Endothelial cell of umbilical vein (primary cell): ENCODE results near the gene GUCY2D.

ENCODE experiments used
- CTCF ChIP-seq, 2 donors: IDR thresholded peaks; 1 replicate in 1 of 2; 2 replicates in 1 of 2; pipeline ENCODE4 v1.5.1; 2011; ENCODE audit warnings: low read length in 2 of 2, mild to moderate bottlenecking in 2 of 2, moderate library complexity in 2 of 2, control low read depth in 1 of 2, inconsistent platforms in 1 of 2, low read depth in 1 of 2; ENCODE audit not compliant: insufficient read depth in 1 of 2; ENCODE audit errors: extremely low read depth in 1 of 2
- EZH2 ChIP-seq: IDR thresholded peaks from 2 replicates; pipeline ENCODE4 v1.6.1; 2012; ENCODE audit warnings: borderline replicate concordance, low read depth, mild to moderate bottlenecking, moderate library complexity, low read length, inconsistent platforms; ENCODE audit not compliant: severe bottlenecking
- POLR2A ChIP-seq: IDR thresholded peaks from 2 replicates; pipeline ENCODE4 v1.6.1; 2012; ENCODE audit warnings: low read depth, mild to moderate bottlenecking, control low read depth, low read length
- POLR2AphosphoS5 ChIP-seq: IDR thresholded peaks from 2 replicates; pipeline ENCODE4 v1.6.1; 2012; ENCODE audit warnings: low read depth, mild to moderate bottlenecking, control low read depth, low read length, moderate library complexity; ENCODE audit not compliant: insufficient read depth

DNA sequence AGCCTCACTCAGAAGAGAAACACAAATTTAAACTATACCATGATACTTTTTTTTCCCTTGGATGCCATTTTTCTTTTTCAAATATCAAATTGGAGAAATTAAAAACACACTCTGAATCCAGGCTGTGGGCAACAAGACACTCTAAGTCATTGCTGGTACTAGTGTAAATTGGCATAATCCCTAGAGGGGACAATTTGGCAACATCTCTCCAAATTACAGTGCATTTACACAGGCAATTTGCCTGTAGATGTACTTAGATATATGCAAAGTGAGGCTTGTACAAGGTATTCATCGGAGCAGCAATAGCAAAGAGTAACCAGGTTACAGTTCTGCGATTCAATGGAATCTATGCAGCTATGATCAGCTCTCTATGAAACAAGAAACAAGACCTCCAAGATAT, 6.7 kb upstream of the GUCY2D start:
- TF ChIP-seq CTCF (IDR thresholded peaks at IDR 0.05; ENCODE audit: extremely low read depth in 1 of 2, insufficient read depth in 1 of 2, low read depth in 1 of 2, low read length in 2 of 2), result no peak
- TF ChIP-seq POLR2AphosphoS5, result no peak
- TF ChIP-seq POLR2A, result no peak
- TF ChIP-seq EZH2, result no peak
